GM12878 (cell line): ENCODE results near the gene PRR5L. TPM values are rescaled to one million over a fixed set of nuclear protein-coding genes. Genes with fewer than 3 reads are reported as not detected.
A peak's percentile ranks its signal among the peaks of the same experiment; 100 is the strongest.

Source experiments
- ATAC-seq: fragments of 200-7000 bp; cut with Tn5 transposase; 3 replicates; pipeline ENCODE4 v1.9.1; 2020; ENCODE audit warnings: mild to moderate bottlenecking, moderate library complexity
- BruUV-seq: library from RNA; stranded (reverse); fragments of 400-500 nt; replicated peaks from 2 replicates; lab custom pipeline; 2021; lab: Mats Ljungman, UMichigan
- CTCF ChIA-PET: fragments of 300-600 bp; sonication (Branson Sonifier 250); formaldehyde crosslinking; extraction: SDS; loops from one replicate; lab custom pipeline; 2021; ENCODE audit warnings: inconsistent platforms; lab: Yijun Ruan, JAX
- POLR2A ChIA-PET: fragments of 350-600 bp; formaldehyde crosslinking; extraction: SDS; loops from one replicate; lab custom pipeline; 2021; ENCODE audit warnings: inconsistent platforms; lab: Charles Lee
- RAD21 ChIA-PET: fragments of 300-600 bp; sonication (Branson Sonifier 250); formaldehyde crosslinking; loops from one replicate; lab custom pipeline; 2023; ENCODE audit warnings: antibody characterized with exemption; ENCODE audit not compliant: unreplicated experiment; lab: Charles Lee
- SMC1A ChIA-PET: fragments of 300-600 bp; sonication (Branson Sonifier 250); formaldehyde crosslinking; loops from one replicate; lab custom pipeline; 2023; ENCODE audit not compliant: unreplicated experiment, uncharacterized antibody; lab: Charles Lee
- DNase-seq: peaks from one replicate; pipeline ENCODE4 v3.0.0-alpha.2; 2011; ENCODE audit warnings: low read depth, low spot score
- FAIRE-seq: peaks from 3 replicates; lab custom pipeline; 2011; peaks lifted over from hg19 to GRCh38; lab: Jason Lieb, UNC
- H2AFZ ChIP-seq: 2 replicates; pipeline ENCODE4 v1.6.0; 2011; ENCODE audit warnings: low read depth, low read length, control low read depth; ENCODE audit not compliant: control insufficient read depth
- H3K27ac ChIP-seq: 2 replicates; pipeline ENCODE4 v1.5.1; 2011; ENCODE audit warnings: control low read depth; ENCODE audit not compliant: control insufficient read depth, insufficient read depth
- H3K27me3 ChIP-seq, 2 experiments: replicated peaks in 1 of 2; 2 replicates each; pipeline versions ENCODE4 v1.6.0 to v1.6.1; 2011; ENCODE audit warnings: low read length in 1 of 2; ENCODE audit not compliant: control insufficient read depth in 2 of 2, insufficient read depth in 2 of 2
- H3K36me3 ChIP-seq, 2 experiments: 2 replicates each; pipeline ENCODE4 v1.5.1; 2011; ENCODE audit warnings: low read length in 1 of 2; ENCODE audit not compliant: control insufficient read depth in 2 of 2, insufficient read depth in 2 of 2
- H3K4me1 ChIP-seq: 2 replicates; pipeline ENCODE4 v1.6.1; 2011; ENCODE audit warnings: mild to moderate bottlenecking, low read length, moderate library complexity, mixed read lengths; ENCODE audit not compliant: control insufficient read depth, insufficient read depth
- H3K4me2 ChIP-seq: 2 replicates; pipeline ENCODE4 v1.6.0; 2011; ENCODE audit warnings: control low read depth; ENCODE audit not compliant: control insufficient read depth, insufficient read depth
- H3K4me3 ChIP-seq: fragments of 200-600 bp; sonication (generic); 2 replicates; pipeline ENCODE4 v1.5.1; 2016
- H3K79me2 ChIP-seq: 2 replicates; pipeline ENCODE4 v1.6.0; 2011; ENCODE audit warnings: low read length; ENCODE audit not compliant: control insufficient read depth, insufficient read depth
- H3K9ac ChIP-seq: 2 replicates; pipeline ENCODE4 v1.8.0; 2011; ENCODE audit warnings: low read length, control low read depth, mixed read lengths; ENCODE audit not compliant: control insufficient read depth, insufficient read depth
- H3K9me3 ChIP-seq: replicated peaks from 3 replicates; pipeline ENCODE4 v1.5.1; 2011; ENCODE audit warnings: mild to moderate bottlenecking, low read length; ENCODE audit not compliant: control insufficient read depth, insufficient read depth
- H4K20me1 ChIP-seq: 2 replicates; pipeline ENCODE4 v1.6.0; 2011; ENCODE audit not compliant: control insufficient read depth, insufficient read depth
- HCFC1 ChIP-seq: fragments of 150-350 bp; IDR thresholded peaks from 2 replicates; pipeline ENCODE4 v1.6.1; 2014; ENCODE audit warnings: low read length
- IKZF1 ChIP-seq: fragments of 450-650 bp; conservative IDR thresholded peaks from 2 replicates; pipeline ENCODE4 v1.6.1; 2017; ENCODE audit warnings: antibody characterized with exemption, mild to moderate bottlenecking
- SIX5 ChIP-seq: IDR thresholded peaks from 2 replicates; pipeline ENCODE4 v1.6.1; 2011; ENCODE audit warnings: mild to moderate bottlenecking, low read depth, low read length, moderate library complexity; ENCODE audit not compliant: severe bottlenecking
- TCF7 ChIP-seq: IDR thresholded peaks from 2 replicates; pipeline ENCODE4 v1.6.1; 2014; ENCODE audit warnings: antibody characterized with exemption, borderline replicate concordance
- WGBS: methylation state at CpG from one replicate; pipeline ENCODE4 v1.1.6; 2016; ENCODE audit warnings: low lambda C conversion rate; ENCODE audit not compliant: insufficient replicate concordance, insufficient coverage; ENCODE audit errors: missing lambda C conversion rate; 5-methylcytosine and 5-hydroxymethylcytosine counted together
- in situ Hi-C: fragments of 300-500 bp; cut with MboI; formaldehyde crosslinking; loops from 9 replicates; pipeline ENCODE4 v1.14.3; 2018; ENCODE audit warnings: mixed read lengths
- intact Hi-C: fragments of 100-400 bp; cut with micrococcal nuclease; formaldehyde crosslinking; loops from one replicate; pipeline ENCODE4 v1.14.2; 2022; ENCODE audit not compliant: unreplicated experiment
- polyA plus RNA-seq, 11 experiments: library from polyadenylated mRNA; depleted of rRNA in 4 of 11; unstranded in 6 of 11; stranded (reverse) in 5 of 11; fragments of >200 nt; fragmentation: Nextera tagmentation in 4 of 11; fragmentation: Illumina TruSeq in 1 of 11; extraction: Ambion mirVana in 4 of 11; extraction: Trizol in 1 of 11; gene quantifications; 1 replicate in 1 of 11; 2 replicates in 10 of 11; pipeline versions ENCODE4 v1.2.1 to v1.2.3, GENCODE V29; 2011 to 2016; ENCODE audit warnings: inconsistent platforms in 2 of 11, missing spikeins in 2 of 11, low read depth in 1 of 11
- total RNA-seq, 4 experiments: library from RNA; depleted of rRNA in 3 of 4; stranded (reverse); fragments of >200 nt in 3 of 4; fragmentation: Illumina TruSeq in 1 of 4; extraction: Trizol in 1 of 4; gene quantifications; 2 replicates each; pipeline versions ENCODE4 v1.2.1 to v1.2.3, GENCODE V29; 2013 to 2021

PRR5L gene
- total and polyA plus RNA-seq, 10 of the 15 experiments (the other 5 are each of a cell fraction or from before 2014, with no cell fraction given): 0.11 to 4.2 (median 0.67) TPM; not detected in 1

DNA sequence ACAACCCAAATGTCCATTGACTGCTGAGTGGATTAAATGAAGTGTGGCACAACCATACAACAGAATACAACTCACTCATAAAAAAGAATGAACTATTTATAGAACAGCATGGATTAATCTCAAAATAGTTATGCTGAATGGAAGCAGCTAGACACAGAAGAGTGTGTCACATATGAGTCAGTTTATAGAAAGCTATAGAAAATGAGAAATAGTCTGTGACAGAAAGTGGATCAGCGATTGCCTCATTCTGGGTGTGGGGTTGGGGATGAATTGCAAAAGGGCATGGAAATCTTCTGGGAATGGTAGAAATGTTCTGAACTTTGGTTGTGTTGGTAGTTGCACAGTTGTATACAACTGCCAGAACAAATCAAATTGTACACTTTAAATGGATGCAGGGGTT lies 37.4 kb downstream of the PRR5L start:
- no peaks in the 10 kb centered on the region for H3K36me3 ChIP-seq
- H2AFZ ChIP-seq: no peak overlapping the region
- FAIRE-seq: no peak
- no peak for TF ChIP-seq IKZF1
- H3K79me2 ChIP-seq: no peaks in the 10 kb centered on the region
- H4K20me1 ChIP-seq: no peaks in the 10 kb centered on the region
- no peaks in the 10 kb centered on the region for H3K4me1 ChIP-seq
- no TSS peak for BruUV-seq
- SMC1A ChIA-PET: no interaction called here
- no peak for DNase-seq
- H3K27ac ChIP-seq: no peak overlapping the region
- no peaks in the 10 kb centered on the region for H3K27me3 ChIP-seq
- H3K4me3 ChIP-seq: no peak overlapping the region
- no peaks in the 10 kb centered on the region; the same call in 2 of the 3 replicates for H3K9me3 ChIP-seq
- intact Hi-C loops (no loop called here), in situ Hi-C loops (no loop called here)
- no peak overlapping the region for H3K4me2 ChIP-seq
- WGBS: 53% methylated on average over 1 of the region's 1 CpG
- RAD21 ChIA-PET: no interaction called here
- CTCF ChIA-PET: interaction anchor here (0.5 to 1.9 kb wide), 3 partner anchors 13 to 146 kb away, joined by 3 to 5 read pairs (median 3); no protein-coding TSS in a partner anchor
- POLR2A ChIA-PET: no interaction called here
- no peak overlapping the region for H3K9ac ChIP-seq
- ATAC-seq: no peak

DNA sequence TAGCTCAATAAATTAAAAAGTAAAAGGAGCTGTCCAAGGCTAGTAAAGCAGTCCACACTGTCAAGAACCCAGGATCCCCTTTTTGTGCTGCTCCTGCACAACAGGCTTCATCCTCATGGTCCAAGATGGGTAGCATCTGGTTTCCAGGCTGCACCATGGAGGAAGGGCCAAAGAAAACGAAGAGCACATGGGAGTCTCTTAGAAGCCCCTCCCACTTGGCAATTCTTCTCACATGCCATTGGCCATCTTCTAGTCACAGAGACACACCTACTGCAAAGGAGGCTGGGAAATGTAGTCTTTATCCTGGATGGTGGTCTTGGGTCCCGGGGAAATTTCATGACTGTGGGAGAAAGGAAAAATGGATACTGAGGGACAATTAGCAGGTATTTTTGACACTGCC lies 37.8 kb downstream of the PRR5L start:
- RAD21 ChIA-PET: no interaction called here
- SMC1A ChIA-PET: interaction anchor here (0.7 kb wide), 1 partner anchor 14 kb away, joined by 3 read pairs; no protein-coding TSS in a partner anchor
- POLR2A ChIA-PET: no interaction called here
- H3K9ac ChIP-seq: no peak overlapping the region
- no peak overlapping the region for H3K27ac ChIP-seq
- FAIRE-seq: peak; percentile 68
- no peak for DNase-seq
- H3K4me3 ChIP-seq: no peak overlapping the region
- in situ Hi-C loops: no loop called here
- no peaks in the 10 kb centered on the region; the same call in 2 of the 3 replicates for H3K9me3 ChIP-seq
- H3K4me1 ChIP-seq: no peaks in the 10 kb centered on the region
- CTCF ChIA-PET: interaction anchor here (0.5 to 1.9 kb wide), 2 partner anchors 12 to 146 kb away, joined by 3 to 5 read pairs; no protein-coding TSS in a partner anchor
- no peak overlapping the region for H3K4me2 ChIP-seq
- TF ChIP-seq TCF7: no peak
- TF ChIP-seq SIX5: peak; percentile 67
- peak; percentile 53; the same call in 1 of the 2 replicates for TF ChIP-seq HCFC1
- TF ChIP-seq, all 136 proteins: peak for 2
- Histone ChIP-seq H2AFZ (no peak overlapping the region), H3K36me3 (no peaks in the 10 kb centered on the region), H3K27me3 (no peaks in the 10 kb centered on the region), H4K20me1 (no peaks in the 10 kb centered on the region), H3K79me2 (no peaks in the 10 kb centered on the region)
- BruUV-seq: no TSS peak
- 15% methylated on average over 2 of the region's 2 CpGs for WGBS
- peak; percentile 81 for ATAC-seq
- intact Hi-C loops: no loop called here
